Activated naive CD8-positive, alpha-beta T cell treated with anti-CD3 and anti-CD28 coated beads, Interleukin-2, amount 50 U/mL, for 24 hours (primary cell): ENCODE results near the gene LDAH.

Experiments
- ATAC-seq: fragments of 150-1000 bp; cut with Tn5 transposase; one replicate; pipeline ENCODE4 v1.10.0; 2021
- DNase-seq: peaks from one replicate; pipeline ENCODE4 v3.0.0; 2021
- H3K27ac Mint-ChIP-seq: one replicate; pipeline ENCODE4 v1.8.0; 2021; ENCODE audit warnings: mild to moderate bottlenecking, mixed read lengths
- H3K27me3 Mint-ChIP-seq: one replicate; pipeline ENCODE4 v1.8.0; 2021; ENCODE audit warnings: mixed read lengths
- H3K36me3 Mint-ChIP-seq: one replicate; pipeline ENCODE4 v1.8.0; 2021; ENCODE audit warnings: low read depth, mixed read lengths
- H3K4me1 Mint-ChIP-seq: one replicate; pipeline ENCODE4 v1.8.0; 2021; ENCODE audit warnings: mixed read lengths
- H3K4me3 Mint-ChIP-seq: one replicate; pipeline ENCODE4 v1.8.0; 2021; ENCODE audit warnings: mild to moderate bottlenecking, moderate library complexity, mixed read lengths
- H3K9me3 Mint-ChIP-seq: one replicate; pipeline ENCODE4 v1.8.0; 2021; ENCODE audit warnings: mixed read lengths

LDAH gene

DNA sequence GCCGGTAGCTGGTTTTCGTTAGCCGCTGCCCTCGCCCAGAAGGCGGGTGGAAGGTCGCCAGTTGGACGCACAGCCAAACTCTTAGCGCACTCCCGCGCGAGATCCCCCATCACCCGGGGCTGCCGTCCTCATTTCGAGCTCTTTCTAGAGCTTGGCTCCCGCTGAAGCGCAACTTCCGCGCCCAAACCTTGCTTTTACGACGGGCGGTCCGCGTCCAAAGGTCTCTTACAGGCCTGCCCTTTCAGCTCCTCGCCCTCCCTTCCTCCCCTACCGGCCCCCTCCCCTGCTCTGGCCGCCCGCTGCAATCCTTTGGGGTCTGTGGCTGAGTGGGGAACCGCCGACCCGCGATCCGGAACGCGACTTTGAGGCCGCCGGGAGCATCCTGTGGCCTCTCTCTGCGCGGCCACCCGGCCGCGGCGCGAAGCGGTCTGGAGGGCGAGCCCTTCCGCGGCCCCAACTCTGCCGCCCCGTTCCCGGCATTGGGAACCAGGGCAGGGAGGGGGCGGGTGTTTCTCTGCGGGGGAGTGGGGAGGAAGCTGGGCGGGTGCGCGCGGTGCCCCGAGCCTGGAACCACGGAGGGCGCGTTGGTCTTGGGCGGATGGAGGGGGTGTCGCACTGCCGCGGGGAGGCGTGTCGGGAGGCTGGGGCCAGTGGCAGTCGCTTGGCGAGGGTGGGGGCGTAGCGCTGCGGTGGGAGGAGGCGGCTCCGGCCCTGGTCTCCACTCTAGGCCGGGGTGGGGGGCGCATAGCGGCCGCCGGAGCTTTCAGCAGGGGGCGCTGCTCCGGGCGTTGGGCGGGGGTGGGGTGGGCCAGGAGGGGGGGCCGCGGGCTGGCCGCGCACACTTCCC lies 156.4 kb downstream of the LDAH start, which contains the start of gene GDF7:
Gene GDF7 (plus strand): TSS at position 841 of the 847 bp plus-strand sequence. CDS start 96 bp downstream, outside the sequence.
- DNase-seq: no peak
- peak within 1 kb of the TSS; percentile 70 for H3K4me3 Mint-ChIP-seq
- H3K27ac Mint-ChIP-seq: no peak within 1 kb of the TSS
- H3K9me3 Mint-ChIP-seq: no peaks in the 10 kb centered on the region
- H3K4me1 Mint-ChIP-seq: peaks cover 12% of the 10 kb centered on the region
- H3K36me3 Mint-ChIP-seq: no peaks in the 10 kb centered on the region
- peaks cover 75% of the 10 kb centered on the region for H3K27me3 Mint-ChIP-seq
- no peak for ATAC-seq

DNA sequence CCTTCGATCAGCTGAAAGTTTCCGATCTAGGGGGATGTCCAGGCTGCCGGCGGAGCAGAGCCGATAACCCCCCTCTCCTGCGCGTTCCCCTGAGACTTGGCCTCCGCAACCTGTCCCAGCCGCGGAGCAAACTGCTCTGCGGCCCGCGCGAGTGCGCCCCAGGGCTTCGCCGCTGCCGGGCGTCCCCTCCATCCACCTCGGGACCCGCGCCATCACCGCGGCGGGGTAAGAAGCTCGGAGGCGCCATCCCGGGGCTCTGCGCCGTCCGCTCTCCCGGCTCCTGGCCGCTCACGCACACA lies 156.9 kb downstream of the LDAH start:
- H3K27ac Mint-ChIP-seq: no peak overlapping the region
- peaks cover 12% of the 10 kb centered on the region for H3K4me1 Mint-ChIP-seq
- DNase-seq (no peak), ATAC-seq (no peak)
- H3K9me3 Mint-ChIP-seq: no peaks in the 10 kb centered on the region
- H3K36me3 Mint-ChIP-seq: no peaks in the 10 kb centered on the region
- H3K27me3 Mint-ChIP-seq: peaks cover 75% of the 10 kb centered on the region
- H3K4me3 Mint-ChIP-seq: peak overlapping the region; percentile 70

GRCh38 chr2:20665243-20666004 lies 157.5 kb downstream of the LDAH start:
- H3K4me3 Mint-ChIP-seq: peak overlapping the region; percentile 70
- peaks cover 80% of the 10 kb centered on the region for H3K27me3 Mint-ChIP-seq
- DNase-seq (no peak), ATAC-seq (no peak)
- H3K27ac Mint-ChIP-seq: no peak overlapping the region
- peaks cover 12% of the 10 kb centered on the region for H3K4me1 Mint-ChIP-seq
- no peaks in the 10 kb centered on the region for H3K36me3 Mint-ChIP-seq
- no peaks in the 10 kb centered on the region for H3K9me3 Mint-ChIP-seq

GRCh38 chr2:20664431-20665242 lies 158.3 kb downstream of the LDAH start:
- peaks cover 78% of the 10 kb centered on the region for H3K27me3 Mint-ChIP-seq
- no peak overlapping the region for H3K4me3 Mint-ChIP-seq
- H3K9me3 Mint-ChIP-seq: no peaks in the 10 kb centered on the region
- no peaks in the 10 kb centered on the region for H3K36me3 Mint-ChIP-seq
- DNase-seq: no peak
- ATAC-seq: no peak
- H3K4me1 Mint-ChIP-seq: peaks cover 9% of the 10 kb centered on the region
- H3K27ac Mint-ChIP-seq: no peak overlapping the region

DNA sequence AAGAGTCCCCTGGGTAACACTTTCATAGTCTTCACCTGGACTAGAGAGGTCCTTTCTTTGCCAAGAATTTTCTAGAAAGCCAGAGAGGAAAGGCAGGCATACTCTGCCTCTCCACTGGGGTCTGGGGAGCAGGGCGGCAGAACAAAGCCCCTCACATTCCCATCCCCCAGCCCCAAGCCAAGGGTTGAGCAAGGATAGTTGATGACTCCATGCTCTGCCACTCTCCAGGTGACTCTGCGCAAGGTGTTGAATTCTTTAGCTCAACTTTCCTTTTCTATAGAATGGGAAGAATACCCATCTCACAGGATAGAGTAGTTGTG lies 158.9 kb downstream of the LDAH start:
- Mint-ChIP-seq H3K36me3 (no peaks in the 10 kb centered on the region), H3K4me3 (no peak overlapping the region), H3K27ac (no peak overlapping the region), H3K4me1 (peaks cover 9% of the 10 kb centered on the region), H3K27me3 (peaks cover 76% of the 10 kb centered on the region), H3K9me3 (no peaks in the 10 kb centered on the region)
- no peak for ATAC-seq
- no peak for DNase-seq

GRCh38 chr2:20663196-20664070 lies 159.5 kb downstream of the LDAH start:
- Mint-ChIP-seq H3K27ac (no peak overlapping the region), H3K4me1 (peaks cover 9% of the 10 kb centered on the region), H3K27me3 (peaks cover 76% of the 10 kb centered on the region), H3K4me3 (no peak overlapping the region), H3K9me3 (no peaks in the 10 kb centered on the region), H3K36me3 (no peaks in the 10 kb centered on the region)
- DNase-seq: no peak
- no peak for ATAC-seq

DNA sequence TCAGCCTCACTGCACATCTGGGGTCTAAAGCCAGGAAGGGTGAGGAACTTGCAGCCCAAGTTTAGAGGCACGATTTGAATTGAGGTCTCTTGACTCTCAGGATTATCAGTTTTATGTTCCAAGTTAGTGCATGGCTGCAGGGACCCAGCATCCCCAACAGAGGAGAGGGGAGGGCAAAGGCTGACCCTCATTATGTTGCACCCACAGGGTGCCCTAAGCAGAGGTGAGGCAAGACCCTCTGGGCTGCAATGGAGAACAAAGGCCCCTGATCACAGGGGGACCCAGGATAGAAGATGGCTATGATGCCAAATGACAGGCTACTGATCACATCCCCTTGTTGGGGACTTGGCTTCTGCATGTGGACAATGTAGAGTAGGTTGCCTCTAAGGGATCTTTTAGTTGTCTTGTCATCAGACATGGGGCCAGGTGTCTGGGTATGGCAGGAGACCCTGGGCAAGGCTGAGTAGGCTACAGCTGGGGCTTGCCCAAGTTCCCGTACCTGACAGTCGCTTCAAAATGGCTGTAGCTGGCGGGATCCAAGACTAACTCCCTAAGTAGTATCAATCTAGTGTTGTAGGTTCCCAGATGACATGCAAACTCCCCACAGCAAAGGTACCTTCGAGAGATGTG lies 160.5 kb downstream of the LDAH start:
- DNase-seq (no peak), ATAC-seq (no peak)
- Mint-ChIP-seq H3K27ac (no peak overlapping the region), H3K4me1 (peaks cover 7% of the 10 kb centered on the region), H3K9me3 (no peaks in the 10 kb centered on the region), H3K4me3 (no peak overlapping the region), H3K36me3 (no peaks in the 10 kb centered on the region), H3K27me3 (peaks cover 68% of the 10 kb centered on the region)

- Mint-ChIP-seq H3K27me3 (peaks cover 69% of the 10 kb centered on the region), H3K27ac (no peak overlapping the region), H3K9me3 (no peaks in the 10 kb centered on the region), H3K36me3 (no peaks in the 10 kb centered on the region), H3K4me3 (no peak overlapping the region), H3K4me1 (peaks cover 7% of the 10 kb centered on the region)
- ATAC-seq (peak; percentile 55), DNase-seq (peak; percentile 62)
These were observed 161.2 kb downstream of the LDAH start for GRCh38 chr2:20661421-20662307.

- ATAC-seq (no peak), DNase-seq (no peak)
- no peaks in the 10 kb centered on the region for H3K36me3 Mint-ChIP-seq
- peaks cover 3% of the 10 kb centered on the region for H3K4me1 Mint-ChIP-seq
- peaks cover 62% of the 10 kb centered on the region for H3K27me3 Mint-ChIP-seq
- H3K9me3 Mint-ChIP-seq: no peaks in the 10 kb centered on the region
- no peak overlapping the region for H3K27ac Mint-ChIP-seq
- H3K4me3 Mint-ChIP-seq: no peak overlapping the region
These were observed 162.1 kb downstream of the LDAH start for GRCh38 chr2:20660506-20661420.

DNA sequence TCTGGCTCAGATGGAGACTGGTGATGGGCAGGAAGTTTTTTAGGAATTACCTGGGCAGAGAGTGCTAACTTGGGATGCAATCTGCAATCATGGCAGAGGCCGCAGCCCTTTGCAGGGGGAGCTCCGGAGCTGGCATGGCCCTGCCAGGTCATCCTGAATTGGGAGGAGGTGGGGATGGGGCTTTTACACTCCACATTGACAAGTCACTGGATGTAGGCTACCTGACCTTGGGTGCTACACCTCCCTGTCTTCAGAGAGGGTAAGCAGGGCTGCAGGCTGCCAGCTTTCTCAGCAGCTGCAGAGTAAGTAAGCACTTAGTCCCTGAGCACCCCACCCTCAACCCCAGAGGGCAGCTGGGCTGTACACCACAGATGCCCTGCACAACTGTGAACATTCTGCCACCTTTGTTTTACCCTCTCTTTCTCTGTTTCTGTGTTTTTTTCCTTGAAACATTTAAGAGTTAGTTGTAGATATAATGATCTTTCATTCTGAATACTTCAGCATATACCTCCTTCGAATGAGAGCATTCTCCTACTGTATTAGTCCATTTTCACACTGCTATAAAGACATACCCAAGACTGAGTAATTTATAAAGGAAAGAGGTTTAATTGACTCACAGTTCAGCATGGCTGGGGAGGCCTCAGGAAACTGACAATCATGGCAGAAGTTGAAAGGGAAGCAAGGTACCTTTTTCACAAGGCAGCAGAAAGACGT lies 165.2 kb downstream of the LDAH start:
- ATAC-seq (no peak), DNase-seq (no peak)
- no peaks in the 10 kb centered on the region for H3K4me1 Mint-ChIP-seq
- H3K4me3 Mint-ChIP-seq: no peak overlapping the region
- peaks cover 34% of the 10 kb centered on the region for H3K27me3 Mint-ChIP-seq
- no peaks in the 10 kb centered on the region for H3K36me3 Mint-ChIP-seq
- H3K9me3 Mint-ChIP-seq: no peaks in the 10 kb centered on the region
- H3K27ac Mint-ChIP-seq: no peak overlapping the region

DNA sequence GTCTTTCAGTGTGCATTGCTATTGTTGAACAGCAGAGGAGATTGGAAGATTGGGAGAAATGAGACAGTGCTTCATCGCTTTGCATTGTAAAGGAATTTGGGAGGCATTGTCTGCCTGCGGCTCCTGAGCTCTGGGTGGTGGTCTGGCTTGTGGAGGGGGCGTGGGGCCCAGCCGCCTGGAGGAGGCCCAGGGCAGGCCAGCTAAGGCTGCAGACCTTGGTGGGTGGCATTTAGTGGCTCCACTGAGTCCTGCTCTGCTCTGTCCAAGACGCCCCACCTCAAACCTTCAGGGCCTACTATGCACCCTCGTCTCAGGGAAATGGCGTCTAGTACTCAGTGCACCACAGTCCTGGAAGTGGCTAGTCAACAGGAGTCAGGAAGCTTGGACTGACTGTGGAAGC lies 166.3 kb downstream of the LDAH start:
- no peak overlapping the region for H3K4me3 Mint-ChIP-seq
- H3K4me1 Mint-ChIP-seq: peaks cover 3% of the 10 kb centered on the region
- no peaks in the 10 kb centered on the region for H3K9me3 Mint-ChIP-seq
- DNase-seq (no peak), ATAC-seq (no peak)
- H3K36me3 Mint-ChIP-seq: no peaks in the 10 kb centered on the region
- peaks cover 24% of the 10 kb centered on the region for H3K27me3 Mint-ChIP-seq
- no peak overlapping the region for H3K27ac Mint-ChIP-seq

DNA sequence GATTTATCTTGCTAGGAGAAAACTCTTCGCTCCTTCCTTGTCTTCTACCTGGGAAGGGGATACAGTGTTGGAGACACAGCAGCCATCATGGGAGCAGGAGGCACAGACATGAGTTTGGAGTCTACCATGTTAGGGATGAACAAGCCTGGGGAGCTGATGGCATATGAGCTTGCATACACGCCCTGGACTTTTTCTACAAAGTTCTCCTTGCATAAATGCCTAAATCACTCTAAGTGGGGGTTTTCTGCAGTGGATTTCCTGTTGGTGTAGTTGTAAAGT lies 168.4 kb downstream of the LDAH start:
- H3K9me3 Mint-ChIP-seq: no peaks in the 10 kb centered on the region
- no peak for ATAC-seq
- no peaks in the 10 kb centered on the region for H3K36me3 Mint-ChIP-seq
- peaks cover 9% of the 10 kb centered on the region for H3K27me3 Mint-ChIP-seq
- no peak overlapping the region for H3K4me3 Mint-ChIP-seq
- DNase-seq: no peak
- no peak overlapping the region for H3K27ac Mint-ChIP-seq
- H3K4me1 Mint-ChIP-seq: peaks cover 17% of the 10 kb centered on the region
